Tibial nerve (tissue), 4 donors: ENCODE measurements around the gene NDST1. TPM values are rescaled to one million over a fixed set of nuclear protein-coding genes. Genes with fewer than 3 reads are reported as not detected.

Source experiments
- DNase-seq, 2 donors: peaks; one replicate each; pipeline ENCODE4 v3.0.0-alpha.2; 2019; ENCODE audit warnings: low spot score in 2 of 2
- H3K27ac ChIP-seq, 4 donors: fragments of 200-600 bp; sonication (generic) in 3 of 4; one replicate each; pipeline ENCODE4 v1.5.1; 2017 to 2019; ENCODE audit warnings: mild to moderate bottlenecking in 1 of 4
- H3K27me3 ChIP-seq, 2 donors: fragments of 200-600 bp; sonication (generic) in 1 of 2; one replicate each; pipeline versions ENCODE4 v1.5.1 to v1.6.0; 2017 to 2019
- H3K36me3 ChIP-seq, 3 donors: fragments of 200-600 bp; sonication (generic); one replicate each; pipeline ENCODE4 v1.5.1; 2018 to 2019
- H3K4me1 ChIP-seq, 4 donors: fragments of 200-600 bp; sonication (generic) in 3 of 4; one replicate each; pipeline ENCODE4 v1.5.1; 2017 to 2019
- H3K4me3 ChIP-seq, 4 donors: fragments of 200-600 bp; sonication (generic) in 3 of 4; one replicate each; pipeline ENCODE4 v1.5.1; 2017 to 2019; ENCODE audit warnings: mild to moderate bottlenecking in 1 of 4, moderate library complexity in 1 of 4
- H3K9me3 ChIP-seq, 4 donors: fragments of 200-600 bp; sonication (generic) in 3 of 4; one replicate each; pipeline ENCODE4 v1.5.1; 2017 to 2019
- EP300 ChIP-seq, 2 donors: sonication (generic); formaldehyde crosslinking; IDR thresholded peaks; one replicate each; pipeline ENCODE4 v1.6.1; 2017; ENCODE audit warnings: antibody characterized with exemption in 2 of 2, mild to moderate bottlenecking in 1 of 2
- POLR2A ChIP-seq, 2 donors: fragments of 450-650 bp; IDR thresholded peaks; one replicate each; pipeline ENCODE4 v1.6.1; 2017; ENCODE audit warnings: antibody characterized with exemption in 2 of 2, mild to moderate bottlenecking in 2 of 2, moderate library complexity in 2 of 2
- WGBS, 2 donors: methylation state at CpG; one replicate each; pipeline ENCODE4 v1.1.5; 2018; 5-methylcytosine and 5-hydroxymethylcytosine counted together
- total RNA-seq, 4 donors: library from RNA; depleted of rRNA; stranded (reverse); fragments of >200 nt; gene quantifications; one replicate each; pipeline ENCODE4 v1.1.0, GENCODE V29; 2016
- TF ChIP-seq, protein P1 (sequence below), 5 experiments: fragments of 200-600 bp in 3 of 5; fragments of 450-650 bp in 2 of 5; sonication (generic) in 3 of 5; IDR thresholded peaks; one replicate each; pipeline ENCODE4 v1.5.1; 2016 to 2019; ENCODE audit warnings: antibody characterized with exemption in 5 of 5, mild to moderate bottlenecking in 3 of 5, moderate library complexity in 2 of 5

Gene NDST1
- total RNA-seq, 4 donors from 2014 or later = 53.2 to 137 (median 104) TPM

DNA sequence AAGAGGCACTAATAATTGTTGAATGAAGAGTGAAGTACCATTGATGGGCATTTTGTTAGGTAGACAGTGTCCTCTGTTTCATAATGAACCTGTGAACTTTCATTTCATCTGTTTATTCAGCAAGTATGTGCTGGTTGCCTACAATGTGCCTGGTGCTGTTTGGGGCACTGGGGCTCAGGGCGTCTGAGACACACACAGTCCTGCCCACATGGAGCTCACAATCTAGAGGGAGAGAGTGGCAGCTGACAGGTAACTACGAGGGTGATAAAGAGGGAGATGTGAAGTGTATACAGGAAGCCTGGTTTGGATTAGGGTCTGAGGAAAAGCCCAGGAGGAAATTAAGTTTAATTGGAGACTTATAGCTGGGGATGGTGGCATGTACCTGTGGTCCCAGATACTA, 28.5 kb upstream of the NDST1 start:
- no peak overlapping the region for H3K27ac ChIP-seq
- 75 to 83% methylated on average over 2 of the region's 2 CpGs for WGBS, 2 donors

DNA sequence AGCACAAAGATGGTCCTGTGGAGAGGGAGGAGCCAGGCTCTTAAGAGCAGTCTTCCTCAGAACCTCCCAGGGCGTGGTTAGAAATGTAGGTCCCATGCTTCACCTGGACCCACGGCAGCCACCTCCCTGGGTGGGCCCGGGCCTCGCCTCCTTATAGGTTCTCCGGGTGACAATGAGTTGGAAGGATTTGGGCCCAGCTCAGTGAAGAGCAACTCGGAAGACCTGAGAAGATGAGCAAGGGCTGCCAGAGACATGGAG, 26.3 kb upstream of the NDST1 start:
- H3K36me3 ChIP-seq = no peaks in the 10 kb centered on the region
- WGBS, 2 donors = 79 to 92% methylated on average over 6 of the region's 6 CpGs
- peaks cover 0 to 12% (median 5%) of the 10 kb centered on the region in 4 donors for H3K4me1 ChIP-seq
- no peak overlapping the region for H3K27ac ChIP-seq
- no peak for TF ChIP-seq EP300 (IDR thresholded peaks at IDR 0.05)
- TF ChIP-seq, protein P1, sequence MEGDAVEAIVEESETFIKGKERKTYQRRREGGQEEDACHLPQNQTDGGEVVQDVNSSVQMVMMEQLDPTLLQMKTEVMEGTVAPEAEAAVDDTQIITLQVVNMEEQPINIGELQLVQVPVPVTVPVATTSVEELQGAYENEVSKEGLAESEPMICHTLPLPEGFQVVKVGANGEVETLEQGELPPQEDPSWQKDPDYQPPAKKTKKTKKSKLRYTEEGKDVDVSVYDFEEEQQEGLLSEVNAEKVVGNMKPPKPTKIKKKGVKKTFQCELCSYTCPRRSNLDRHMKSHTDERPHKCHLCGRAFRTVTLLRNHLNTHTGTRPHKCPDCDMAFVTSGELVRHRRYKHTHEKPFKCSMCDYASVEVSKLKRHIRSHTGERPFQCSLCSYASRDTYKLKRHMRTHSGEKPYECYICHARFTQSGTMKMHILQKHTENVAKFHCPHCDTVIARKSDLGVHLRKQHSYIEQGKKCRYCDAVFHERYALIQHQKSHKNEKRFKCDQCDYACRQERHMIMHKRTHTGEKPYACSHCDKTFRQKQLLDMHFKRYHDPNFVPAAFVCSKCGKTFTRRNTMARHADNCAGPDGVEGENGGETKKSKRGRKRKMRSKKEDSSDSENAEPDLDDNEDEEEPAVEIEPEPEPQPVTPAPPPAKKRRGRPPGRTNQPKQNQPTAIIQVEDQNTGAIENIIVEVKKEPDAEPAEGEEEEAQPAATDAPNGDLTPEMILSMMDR (IDR thresholded peaks at IDR 0.05) = no peak
- TF ChIP-seq POLR2A (IDR thresholded peaks at IDR 0.05) = no peak
- H3K27me3 ChIP-seq = no peaks in the 10 kb centered on the region
- H3K4me3 ChIP-seq = no peak overlapping the region
- DNase-seq = no peak
- H3K9me3 ChIP-seq = no peaks in the 10 kb centered on the region

More for the DNA sequence above, 28.5 kb upstream of the NDST1 start:
- TF ChIP-seq, protein P1 (IDR thresholded peaks at IDR 0.05) = no peak
- TF ChIP-seq EP300 (IDR thresholded peaks at IDR 0.05) = no peak
- no peak for TF ChIP-seq POLR2A (IDR thresholded peaks at IDR 0.05)
- Histone ChIP-seq H3K36me3 (no peaks in the 10 kb centered on the region), H3K4me1 (no peaks in the 10 kb centered on the region), H3K27me3 (no peaks in the 10 kb centered on the region), H3K9me3 (no peaks in the 10 kb centered on the region), H3K4me3 (no peak overlapping the region)
- DNase-seq = no peak

DNA sequence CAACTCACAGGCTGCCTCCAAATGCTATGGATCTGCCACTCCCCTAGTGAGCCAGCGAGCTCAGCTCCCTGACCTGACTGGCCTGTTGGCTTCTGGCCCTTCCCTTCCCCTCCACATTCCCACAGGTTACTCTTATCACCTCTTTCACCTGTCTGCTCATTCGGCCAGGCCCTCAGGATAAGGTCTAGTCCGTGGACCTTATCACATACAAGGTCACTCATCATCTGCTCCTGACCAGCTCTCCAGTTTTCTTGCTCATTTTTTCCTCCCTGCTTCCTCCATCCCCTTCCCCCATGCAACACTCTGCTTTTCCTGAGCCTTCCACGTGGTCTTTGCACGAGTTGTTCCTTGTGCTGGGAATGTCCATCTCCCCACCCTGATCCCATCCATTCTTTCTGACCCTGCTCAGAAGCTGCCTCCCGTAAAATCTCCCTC, 25.9 kb upstream of the NDST1 start:
- no peak for DNase-seq
- H3K4me1 ChIP-seq = peaks cover 0 to 15% (median 9%) of the 10 kb centered on the region in 4 donors
- no peak overlapping the region for H3K4me3 ChIP-seq
- TF ChIP-seq EP300 (IDR thresholded peaks at IDR 0.05) = no peak
- TF ChIP-seq, protein P1 (IDR thresholded peaks at IDR 0.05) = no peak
- no peak for TF ChIP-seq POLR2A (IDR thresholded peaks at IDR 0.05)
- no peak overlapping the region for H3K27ac ChIP-seq
- no peaks in the 10 kb centered on the region for H3K27me3 ChIP-seq
- WGBS, 2 donors = 54 to 68% methylated on average over 6 of the region's 6 CpGs
- no peaks in the 10 kb centered on the region for H3K9me3 ChIP-seq
- H3K36me3 ChIP-seq = no peaks in the 10 kb centered on the region

DNA sequence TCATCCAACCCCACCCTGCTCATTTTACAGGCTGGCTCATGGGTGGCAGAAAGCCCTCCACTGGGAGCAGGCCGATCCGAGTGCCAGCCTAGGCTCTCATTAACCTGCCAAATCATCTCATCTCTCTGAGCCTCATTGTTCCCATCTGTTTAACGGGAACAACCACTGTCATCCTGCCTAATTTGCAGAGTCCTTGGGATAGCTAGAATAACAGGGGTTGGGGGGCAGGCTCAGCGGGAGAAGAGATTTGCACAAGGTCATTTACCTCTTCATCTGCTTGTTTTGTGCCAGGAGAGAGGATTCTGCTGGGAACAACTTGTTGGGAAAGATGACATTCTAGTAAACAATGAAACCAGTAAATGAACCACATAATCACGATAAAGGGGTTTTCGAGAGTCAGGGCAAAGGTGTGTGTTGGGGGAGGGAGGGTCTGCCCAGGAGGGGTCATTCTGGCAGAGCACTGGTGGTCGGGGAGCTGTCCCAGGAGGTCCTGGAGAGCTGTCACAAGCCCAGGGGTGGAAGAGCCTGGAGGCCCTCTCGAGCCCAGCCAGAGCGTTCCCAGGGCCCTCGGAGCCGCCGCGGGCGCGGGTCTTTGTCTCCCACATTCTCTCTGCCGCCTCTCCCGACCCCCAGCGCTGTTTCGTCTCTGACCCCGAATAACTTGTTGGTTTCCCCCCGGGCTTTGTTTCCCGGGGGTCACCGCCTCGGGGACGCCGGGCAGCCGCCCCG, 22.8 kb upstream of the NDST1 start:
- Histone ChIP-seq H3K27ac (peak overlapping the region; percentile 94 to 100 (median 98)), H3K27me3 (no peaks in the 10 kb centered on the region), H3K36me3 (no peaks in the 10 kb centered on the region), H3K4me3 (peak overlapping the region; percentile 82 to 100 (median 95)), H3K9me3 (no peaks in the 10 kb centered on the region), H3K4me1 (peaks cover 5 to 46% (median 39%) of the 10 kb centered on the region in 4 donors)
- TF ChIP-seq POLR2A (IDR thresholded peaks at IDR 0.05) (no peak), EP300 (IDR thresholded peaks at IDR 0.05) (no peak)
- TF ChIP-seq, protein P1 (IDR thresholded peaks at IDR 0.05) = no peak
- no peak for DNase-seq
- 7 to 18% methylated on average over 27 to 28 of the region's 28 CpGs for WGBS, 2 donors

DNA sequence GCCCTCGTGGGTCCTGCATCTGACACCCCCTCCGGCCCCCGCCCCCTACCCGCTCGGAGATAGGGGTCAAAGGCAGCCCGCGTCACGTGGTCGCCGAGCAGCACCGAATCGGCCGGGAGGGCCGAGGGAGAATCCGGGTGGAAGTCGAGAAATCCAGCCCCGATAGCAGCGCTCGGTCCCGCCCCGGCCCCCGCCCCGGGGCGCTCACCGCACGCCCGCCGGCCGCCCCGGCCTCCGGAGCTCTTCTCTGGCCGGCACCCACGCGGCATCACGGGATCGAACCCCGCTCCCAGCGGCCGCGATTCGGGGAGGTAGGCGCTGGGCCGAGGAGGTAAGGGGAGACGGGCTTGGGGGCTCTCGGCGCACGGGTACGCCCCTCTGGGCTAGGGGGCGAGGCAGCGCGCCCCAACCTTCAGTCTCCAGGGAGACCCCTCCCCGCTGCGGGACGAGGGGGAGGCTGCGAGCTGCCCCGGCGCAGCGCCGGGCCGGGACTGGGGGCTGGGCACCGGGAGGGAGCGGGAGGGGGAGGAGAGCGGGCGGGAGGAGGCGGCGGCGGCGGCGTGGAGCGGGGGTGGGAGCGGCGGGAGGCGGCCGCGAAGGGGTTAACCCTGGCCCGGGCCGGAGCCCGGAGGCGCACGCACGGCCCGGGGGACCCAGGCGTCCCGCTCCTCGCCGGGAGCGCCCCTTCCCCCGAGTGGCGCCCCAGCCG, 22.1 kb upstream of the NDST1 start:
- H3K27me3 ChIP-seq = no peaks in the 10 kb centered on the region
- TF ChIP-seq, protein P1 (IDR thresholded peaks at IDR 0.05) = no peak
- peak in 1 of 2 donors; percentile 56 for TF ChIP-seq EP300 (IDR thresholded peaks at IDR 0.05)
- peaks cover 5 to 53% (median 46%) of the 10 kb centered on the region in 4 donors for H3K4me1 ChIP-seq
- 0 to 1% methylated on average over 1 to 63 of the region's 90 CpGs for WGBS, 2 donors
- no peaks in the 10 kb centered on the region for H3K9me3 ChIP-seq
- DNase-seq = peak; percentile 43 to 55
- H3K36me3 ChIP-seq = no peaks in the 10 kb centered on the region
- H3K27ac ChIP-seq = peak overlapping the region; percentile 94 to 100 (median 98)
- H3K4me3 ChIP-seq = peak overlapping the region; percentile 82 to 100 (median 95)
